Calu3 (cell line): ENCODE data around the gene FMN2. TPM values are rescaled to one million over a fixed set of nuclear protein-coding genes. Genes with fewer than 3 reads are reported as not detected.

Experiments
- BruUV-seq: library from RNA; stranded (reverse); fragments of 400-500 nt; replicated peaks from 2 replicates; lab custom pipeline; 2021; lab: Mats Ljungman, UMichigan
- CTCF ChIA-PET: fragments of 300-600 bp; sonication (Branson Sonifier 250); formaldehyde crosslinking; loops from one replicate; lab custom pipeline; 2022; ENCODE audit warnings: antibody characterized with exemption; lab: Charles Lee
- DNase-seq: peaks from one replicate; pipeline ENCODE4 v3.0.0; 2022
- H3K27ac Mint-ChIP-seq: one replicate; pipeline ENCODE4 v1.8.0; 2022; ENCODE audit warnings: mixed read lengths; ENCODE audit not compliant: unreplicated experiment
- H3K27me3 Mint-ChIP-seq: one replicate; pipeline ENCODE4 v1.8.0; 2022; ENCODE audit warnings: mixed read lengths; ENCODE audit not compliant: unreplicated experiment
- H3K36me3 Mint-ChIP-seq: one replicate; pipeline ENCODE4 v1.8.0; 2022; ENCODE audit warnings: mild to moderate bottlenecking, moderate library complexity, mixed read lengths; ENCODE audit not compliant: insufficient read depth, unreplicated experiment
- H3K4me1 Mint-ChIP-seq: one replicate; pipeline ENCODE4 v1.8.0; 2022; ENCODE audit warnings: mild to moderate bottlenecking, low read depth, mixed read lengths; ENCODE audit not compliant: unreplicated experiment
- H3K4me3 Mint-ChIP-seq: one replicate; pipeline ENCODE4 v1.8.0; 2022; ENCODE audit warnings: mild to moderate bottlenecking, low read depth, moderate library complexity, mixed read lengths; ENCODE audit not compliant: unreplicated experiment
- H3K9me3 Mint-ChIP-seq: one replicate; pipeline ENCODE4 v1.8.0; 2022; ENCODE audit warnings: low read depth, mixed read lengths; ENCODE audit not compliant: unreplicated experiment
- intact Hi-C: fragments of 100-400 bp; cut with micrococcal nuclease; formaldehyde crosslinking; loops from one replicate; pipeline ENCODE4 v1.10.0; 2022; ENCODE audit not compliant: unreplicated experiment
- total RNA-seq: library from RNA; stranded (reverse); gene quantifications from 2 replicates; pipeline ENCODE4 v1.2.3, GENCODE V29; 2022
- TF ChIP-seq, protein P1 (sequence below): fragments of 200-600 bp; IDR thresholded peaks from one replicate; pipeline ENCODE4 v1.8.0; 2022; ENCODE audit warnings: antibody characterized with exemption; ENCODE audit not compliant: unreplicated experiment

The FMN2 gene
- total RNA-seq, 1 experiment from 2014 or later = 0.12 TPM

GRCh38 chr1:240500647-240501046, 409.0 kb downstream of the FMN2 start:
- CTCF ChIA-PET = no interaction called here
- H3K36me3 Mint-ChIP-seq = no peaks in the 10 kb centered on the region
- H3K27ac Mint-ChIP-seq = no peak overlapping the region
- TF ChIP-seq, protein P1, sequence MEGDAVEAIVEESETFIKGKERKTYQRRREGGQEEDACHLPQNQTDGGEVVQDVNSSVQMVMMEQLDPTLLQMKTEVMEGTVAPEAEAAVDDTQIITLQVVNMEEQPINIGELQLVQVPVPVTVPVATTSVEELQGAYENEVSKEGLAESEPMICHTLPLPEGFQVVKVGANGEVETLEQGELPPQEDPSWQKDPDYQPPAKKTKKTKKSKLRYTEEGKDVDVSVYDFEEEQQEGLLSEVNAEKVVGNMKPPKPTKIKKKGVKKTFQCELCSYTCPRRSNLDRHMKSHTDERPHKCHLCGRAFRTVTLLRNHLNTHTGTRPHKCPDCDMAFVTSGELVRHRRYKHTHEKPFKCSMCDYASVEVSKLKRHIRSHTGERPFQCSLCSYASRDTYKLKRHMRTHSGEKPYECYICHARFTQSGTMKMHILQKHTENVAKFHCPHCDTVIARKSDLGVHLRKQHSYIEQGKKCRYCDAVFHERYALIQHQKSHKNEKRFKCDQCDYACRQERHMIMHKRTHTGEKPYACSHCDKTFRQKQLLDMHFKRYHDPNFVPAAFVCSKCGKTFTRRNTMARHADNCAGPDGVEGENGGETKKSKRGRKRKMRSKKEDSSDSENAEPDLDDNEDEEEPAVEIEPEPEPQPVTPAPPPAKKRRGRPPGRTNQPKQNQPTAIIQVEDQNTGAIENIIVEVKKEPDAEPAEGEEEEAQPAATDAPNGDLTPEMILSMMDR = no peak
- H3K4me3 Mint-ChIP-seq = no peak overlapping the region
- intact Hi-C loops = no loop called here
- no peaks in the 10 kb centered on the region for H3K27me3 Mint-ChIP-seq
- no peaks in the 10 kb centered on the region for H3K4me1 Mint-ChIP-seq
- no peak for DNase-seq
- H3K9me3 Mint-ChIP-seq = peaks cover 6% of the 10 kb centered on the region
- BruUV-seq = no TSS peak

GRCh38 chr1:240501115-240501514, 409.4 kb downstream of the FMN2 start:
- no peaks in the 10 kb centered on the region for H3K4me1 Mint-ChIP-seq
- no TSS peak for BruUV-seq
- intact Hi-C loops = no loop called here
- CTCF ChIA-PET = no interaction called here
- DNase-seq = no peak
- H3K9me3 Mint-ChIP-seq = peaks cover 6% of the 10 kb centered on the region
- no peaks in the 10 kb centered on the region for H3K36me3 Mint-ChIP-seq
- TF ChIP-seq, protein P1 = no peak
- no peak overlapping the region for H3K4me3 Mint-ChIP-seq
- H3K27ac Mint-ChIP-seq = no peak overlapping the region
- peaks cover under 1% of the 10 kb centered on the region for H3K27me3 Mint-ChIP-seq

GRCh38 chr1:240503036-240503435, 411.4 kb downstream of the FMN2 start:
- intact Hi-C loops = no loop called here
- no TSS peak for BruUV-seq
- Mint-ChIP-seq H3K9me3 (peaks cover 2% of the 10 kb centered on the region), H3K27me3 (peaks cover 9% of the 10 kb centered on the region), H3K4me1 (no peaks in the 10 kb centered on the region), H3K4me3 (no peak overlapping the region), H3K36me3 (no peaks in the 10 kb centered on the region), H3K27ac (no peak overlapping the region)
- CTCF ChIA-PET = no interaction called here
- TF ChIP-seq, protein P1 = no peak
- DNase-seq = no peak

- CTCF ChIA-PET = no interaction called here
- H3K27ac Mint-ChIP-seq = no peak overlapping the region
- H3K9me3 Mint-ChIP-seq = peaks cover 2% of the 10 kb centered on the region
- TF ChIP-seq, protein P1 = no peak
- H3K36me3 Mint-ChIP-seq = no peaks in the 10 kb centered on the region
- BruUV-seq = no TSS peak
- no peak overlapping the region for H3K4me3 Mint-ChIP-seq
- intact Hi-C loops = no loop called here
- H3K27me3 Mint-ChIP-seq = peaks cover 9% of the 10 kb centered on the region
- DNase-seq = no peak
- no peaks in the 10 kb centered on the region for H3K4me1 Mint-ChIP-seq
Measured at GRCh38 chr1:240503558-240503957, 411.9 kb downstream of the FMN2 start.

GRCh38 chr1:240506176-240506575, 414.5 kb downstream of the FMN2 start:
- peaks cover 2% of the 10 kb centered on the region for H3K9me3 Mint-ChIP-seq
- no peaks in the 10 kb centered on the region for H3K36me3 Mint-ChIP-seq

More at GRCh38 chr1:240506176-240506575, 414.5 kb downstream of the FMN2 start:
- Mint-ChIP-seq H3K4me1 (no peaks in the 10 kb centered on the region), H3K27ac (no peak overlapping the region), H3K4me3 (no peak overlapping the region), H3K27me3 (peaks cover 9% of the 10 kb centered on the region)
- no TSS peak for BruUV-seq
- CTCF ChIA-PET = no interaction called here
- no peak for DNase-seq
- TF ChIP-seq, protein P1 = no peak
- intact Hi-C loops = no loop called here
